ENCODE measurements around the gene THEM5.

GRCh38 chr1:151807766-151808165, 45.7 kb downstream of the THEM5 start:
- TF ChIP-seq POLR2A (IDR thresholded peaks at IDR 0.05) (no peak), CTCF (IDR thresholded peaks at IDR 0.05) (no peak)
